Activated CD8-positive, alpha-beta T cell treated with anti-CD3 and anti-CD28 coated beads for 36 hours (primary cell): ENCODE results near the gene ATAD2B. TPM values are rescaled to one million over a fixed set of nuclear protein-coding genes. Genes with fewer than 3 reads are reported as not detected.
"Not testable (repeated sequence)": the region's sequence is repeated elsewhere in the genome, so short reads cannot be mapped to it uniquely, and the experiment has no call there.

Experiments
- ATAC-seq: fragments of 200-7000 bp; cut with Tn5 transposase; one replicate; pipeline ENCODE4 v1.10.0; 2021; ENCODE audit warnings: mild to moderate bottlenecking, moderate library complexity
- CTCF ChIA-PET: fragments of 350-600 bp; sonication (Branson Sonifier 250); formaldehyde crosslinking; loops from one replicate; lab custom pipeline; 2021; ENCODE audit warnings: antibody characterized with exemption; lab: Charles Lee
- POLR2A ChIA-PET: fragments of 350-600 bp; sonication (Branson Sonifier 250); formaldehyde crosslinking; loops from one replicate; lab custom pipeline; 2021; ENCODE audit warnings: antibody characterized with exemption; lab: Charles Lee
- DNase-seq: peaks from one replicate; pipeline ENCODE4 v3.0.0-alpha.2; 2020
- H3K27ac Mint-ChIP-seq: one replicate; pipeline ENCODE4 v1.8.0; 2021; ENCODE audit warnings: mild to moderate bottlenecking, mixed read lengths
- H3K27me3 Mint-ChIP-seq: one replicate; pipeline ENCODE4 v1.8.0; 2021; ENCODE audit warnings: mixed read lengths
- H3K36me3 Mint-ChIP-seq: one replicate; pipeline ENCODE4 v1.8.0; 2021; ENCODE audit warnings: low read depth, mixed read lengths
- H3K4me1 Mint-ChIP-seq: one replicate; pipeline ENCODE4 v1.8.0; 2021; ENCODE audit warnings: low read depth, mixed read lengths
- H3K4me3 Mint-ChIP-seq: one replicate; pipeline ENCODE4 v1.8.0; 2021; ENCODE audit warnings: mild to moderate bottlenecking, moderate library complexity, mixed read lengths
- H3K9me3 Mint-ChIP-seq: one replicate; pipeline ENCODE4 v1.8.0; 2021; ENCODE audit warnings: mixed read lengths
- intact Hi-C: fragments of 100-400 bp; cut with micrococcal nuclease; formaldehyde crosslinking; loops from one replicate; pipeline ENCODE4 v1.10.0; 2022
- total RNA-seq, 2 experiments: library from RNA; stranded (reverse); gene quantifications; one replicate each; pipeline ENCODE4 v1.2.3, GENCODE V29; 2021
- TF ChIP-seq, protein P1 (sequence below): fragments of 200-600 bp; IDR thresholded peaks from one replicate; pipeline ENCODE4 v1.8.0; 2022; ENCODE audit warnings: antibody characterized with exemption, mild to moderate bottlenecking

ATAD2B gene
- total RNA-seq, 2 experiments from 2014 or later, result 12.5 to 13.2 TPM

DNA sequence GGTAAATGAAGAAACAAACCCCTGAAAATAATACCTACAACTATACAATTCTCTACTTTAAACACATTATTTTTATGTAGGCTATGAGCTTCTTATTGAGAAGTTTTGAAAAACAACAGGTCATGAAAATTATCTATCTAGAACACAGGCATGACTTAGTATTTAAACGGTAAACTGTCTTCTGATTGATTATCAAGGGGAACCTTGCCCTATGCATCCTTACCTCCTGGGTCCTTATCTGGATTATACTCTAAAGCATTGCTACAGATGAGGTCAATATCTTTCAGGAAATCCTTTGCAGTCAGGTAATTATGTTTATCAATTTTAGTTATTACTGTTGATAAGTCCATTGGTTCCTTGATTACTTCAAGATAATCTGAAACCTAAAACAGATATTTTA, 144.3 kb downstream of the ATAD2B start:
- ChIA-PET POLR2A (no interaction called here), CTCF (no interaction called here)
- Mint-ChIP-seq H3K4me3 (no peak overlapping the region), H3K9me3 (no peaks in the 10 kb centered on the region), H3K27ac (no peak overlapping the region), H3K27me3 (no peaks in the 10 kb centered on the region), H3K36me3 (peaks cover 12% of the 10 kb centered on the region), H3K4me1 (peaks cover 4% of the 10 kb centered on the region)
- TF ChIP-seq, protein P1, sequence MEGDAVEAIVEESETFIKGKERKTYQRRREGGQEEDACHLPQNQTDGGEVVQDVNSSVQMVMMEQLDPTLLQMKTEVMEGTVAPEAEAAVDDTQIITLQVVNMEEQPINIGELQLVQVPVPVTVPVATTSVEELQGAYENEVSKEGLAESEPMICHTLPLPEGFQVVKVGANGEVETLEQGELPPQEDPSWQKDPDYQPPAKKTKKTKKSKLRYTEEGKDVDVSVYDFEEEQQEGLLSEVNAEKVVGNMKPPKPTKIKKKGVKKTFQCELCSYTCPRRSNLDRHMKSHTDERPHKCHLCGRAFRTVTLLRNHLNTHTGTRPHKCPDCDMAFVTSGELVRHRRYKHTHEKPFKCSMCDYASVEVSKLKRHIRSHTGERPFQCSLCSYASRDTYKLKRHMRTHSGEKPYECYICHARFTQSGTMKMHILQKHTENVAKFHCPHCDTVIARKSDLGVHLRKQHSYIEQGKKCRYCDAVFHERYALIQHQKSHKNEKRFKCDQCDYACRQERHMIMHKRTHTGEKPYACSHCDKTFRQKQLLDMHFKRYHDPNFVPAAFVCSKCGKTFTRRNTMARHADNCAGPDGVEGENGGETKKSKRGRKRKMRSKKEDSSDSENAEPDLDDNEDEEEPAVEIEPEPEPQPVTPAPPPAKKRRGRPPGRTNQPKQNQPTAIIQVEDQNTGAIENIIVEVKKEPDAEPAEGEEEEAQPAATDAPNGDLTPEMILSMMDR, result no peak
- no peak for DNase-seq
- no peak for ATAC-seq
- intact Hi-C loops, result no loop called here

DNA sequence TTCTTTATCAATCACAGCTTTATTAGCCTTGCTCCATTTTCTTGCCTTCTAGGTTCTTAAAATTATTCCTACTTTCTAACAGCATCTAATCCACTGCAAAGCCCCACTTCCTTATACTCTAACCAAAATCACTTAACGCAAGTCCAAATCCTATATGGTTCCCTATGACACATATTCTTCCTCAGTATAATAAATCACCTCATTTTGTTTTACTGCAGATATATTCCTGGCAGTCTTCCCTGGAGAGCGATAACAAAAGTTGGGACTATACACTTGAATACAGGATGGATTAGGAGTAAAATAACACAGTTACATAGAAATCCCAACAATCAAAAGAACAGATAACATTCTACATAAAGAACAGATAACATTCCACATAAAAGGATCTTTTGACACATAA, 144.8 kb downstream of the ATAD2B start:
- Mint-ChIP-seq H3K27ac (no peak overlapping the region), H3K9me3 (no peaks in the 10 kb centered on the region), H3K4me1 (peaks cover 2% of the 10 kb centered on the region), H3K27me3 (no peaks in the 10 kb centered on the region), H3K4me3 (no peak overlapping the region), H3K36me3 (peaks cover 12% of the 10 kb centered on the region)
- TF ChIP-seq, protein P1, result no peak
- intact Hi-C loops, result no loop called here
- no peak for ATAC-seq
- DNase-seq, result no peak
- CTCF ChIA-PET, result no interaction called here
- POLR2A ChIA-PET, result no interaction called here

DNA sequence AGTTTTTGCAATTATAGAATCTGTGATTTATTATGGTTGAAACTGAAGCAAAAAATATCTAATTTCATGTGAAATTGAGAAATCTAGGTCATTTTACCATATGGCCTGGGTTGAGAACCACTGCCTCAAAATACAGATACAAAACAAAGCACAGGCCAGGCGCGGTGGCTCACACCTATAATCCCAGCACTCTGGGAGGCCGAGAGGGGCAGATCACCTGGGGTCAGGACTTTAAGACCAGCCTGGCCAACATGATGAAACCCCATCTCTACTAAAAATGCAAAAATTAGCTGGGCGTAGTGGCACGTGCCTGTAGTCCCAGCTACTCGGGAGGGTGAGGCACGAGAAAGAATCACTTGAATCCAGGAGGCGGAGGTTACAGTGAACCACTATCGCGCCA, 146.5 kb downstream of the ATAD2B start:
- H3K27me3 Mint-ChIP-seq, POLR2A ChIA-PET, H3K4me3 Mint-ChIP-seq, intact Hi-C loops, ATAC-seq, H3K9me3 Mint-ChIP-seq, H3K4me1 Mint-ChIP-seq, DNase-seq, H3K27ac Mint-ChIP-seq, H3K36me3 Mint-ChIP-seq: not testable (repeated sequence)
- CTCF ChIA-PET, result interaction anchor here (1.0 to 1.2 kb wide), 2 partner anchors 21 to 44 kb away, joined by 3 to 4 read pairs; no protein-coding TSS in a partner anchor

DNA sequence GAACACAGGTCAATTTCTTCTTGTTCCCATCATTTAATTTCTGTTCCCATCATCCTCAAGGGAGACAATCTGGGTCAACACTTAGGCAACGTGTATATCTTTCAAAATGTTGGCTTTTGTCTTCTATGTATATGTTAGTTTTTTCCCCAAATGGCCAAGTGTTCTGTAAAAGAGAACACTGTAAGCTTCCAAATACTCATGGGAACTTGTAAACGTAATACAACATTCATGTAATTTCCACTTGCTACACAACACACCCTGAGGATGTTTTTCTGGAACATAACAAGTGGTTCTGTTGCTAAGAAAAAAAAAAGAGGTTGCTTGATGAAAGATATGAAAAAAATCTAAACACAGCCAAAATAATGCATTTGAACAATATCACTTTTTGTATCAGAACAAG, 149.1 kb downstream of the ATAD2B start:
- no peaks in the 10 kb centered on the region for H3K9me3 Mint-ChIP-seq
- ChIA-PET CTCF (no interaction called here), POLR2A (interaction anchor here (0.6 kb wide), 1 partner anchor 64 kb away, joined by 3 read pairs; no protein-coding TSS in a partner anchor)
- ATAC-seq (no peak), DNase-seq (no peak)
- intact Hi-C loops, result no loop called here
- no peaks in the 10 kb centered on the region for H3K27me3 Mint-ChIP-seq
- H3K4me1 Mint-ChIP-seq, result no peaks in the 10 kb centered on the region
- H3K36me3 Mint-ChIP-seq, result peaks cover 15% of the 10 kb centered on the region
- TF ChIP-seq, protein P1, result no peak
- H3K27ac Mint-ChIP-seq, result no peak overlapping the region
- H3K4me3 Mint-ChIP-seq, result no peak overlapping the region

DNA sequence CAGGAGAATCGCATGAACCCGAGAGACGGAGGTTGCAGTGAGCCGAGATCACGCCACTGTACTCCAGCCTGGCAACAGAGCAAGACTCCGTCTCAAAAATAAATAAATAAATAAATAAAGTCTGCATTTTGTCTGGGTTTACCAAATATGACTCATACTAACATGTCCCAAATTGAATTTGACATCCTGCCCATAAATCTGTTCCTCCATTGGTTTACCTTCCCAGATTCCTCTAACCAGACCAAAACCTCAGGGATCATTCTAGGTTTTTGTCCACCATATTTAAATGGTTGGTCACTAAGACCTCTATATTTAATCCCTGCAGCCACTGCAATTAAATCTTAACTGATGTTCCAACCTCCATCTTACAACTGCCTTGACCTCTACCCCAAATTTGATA, 150.9 kb downstream of the ATAD2B start:
- CTCF ChIA-PET, result interaction anchor here (1.2 kb wide), 1 partner anchor 16 kb away, joined by 3 read pairs; no protein-coding TSS in a partner anchor
- Mint-ChIP-seq H3K27me3 (no peaks in the 10 kb centered on the region), H3K4me3 (no peak overlapping the region), H3K36me3 (peaks cover 27% of the 10 kb centered on the region), H3K4me1 (no peaks in the 10 kb centered on the region), H3K9me3 (peaks cover 2% of the 10 kb centered on the region), H3K27ac (no peak overlapping the region)
- ATAC-seq (no peak), DNase-seq (no peak)
- intact Hi-C loops, result no loop called here
- TF ChIP-seq, protein P1, result no peak
- POLR2A ChIA-PET, result interaction anchor here (0.6 to 1.3 kb wide), 2 partner anchors 10 to 472 kb away, joined by 3 to 4 read pairs; no protein-coding TSS in a partner anchor
